ENCODE results near the gene NEDD4L. TPM values are rescaled to one million over a fixed set of nuclear protein-coding genes. Genes with fewer than 3 reads are reported as not detected.

Gene NEDD4L
- total RNA-seq, 1 donor from 2014 or later: 15.6 TPM

- Histone ChIP-seq H3K4me1 (no peaks in the 10 kb centered on the region), H3K36me3 (no peaks in the 10 kb centered on the region), H3K9me3 (no peaks in the 10 kb centered on the region), H3K27ac (no peak overlapping the region), H3K4me3 (no peak overlapping the region), H3K27me3 (no peaks in the 10 kb centered on the region)
- intact Hi-C loops (cut with DNase I): no loop called here
- DNase-seq (ENCODE audit: low spot score in 2 of 2): no peak
- TF ChIP-seq, protein P1, sequence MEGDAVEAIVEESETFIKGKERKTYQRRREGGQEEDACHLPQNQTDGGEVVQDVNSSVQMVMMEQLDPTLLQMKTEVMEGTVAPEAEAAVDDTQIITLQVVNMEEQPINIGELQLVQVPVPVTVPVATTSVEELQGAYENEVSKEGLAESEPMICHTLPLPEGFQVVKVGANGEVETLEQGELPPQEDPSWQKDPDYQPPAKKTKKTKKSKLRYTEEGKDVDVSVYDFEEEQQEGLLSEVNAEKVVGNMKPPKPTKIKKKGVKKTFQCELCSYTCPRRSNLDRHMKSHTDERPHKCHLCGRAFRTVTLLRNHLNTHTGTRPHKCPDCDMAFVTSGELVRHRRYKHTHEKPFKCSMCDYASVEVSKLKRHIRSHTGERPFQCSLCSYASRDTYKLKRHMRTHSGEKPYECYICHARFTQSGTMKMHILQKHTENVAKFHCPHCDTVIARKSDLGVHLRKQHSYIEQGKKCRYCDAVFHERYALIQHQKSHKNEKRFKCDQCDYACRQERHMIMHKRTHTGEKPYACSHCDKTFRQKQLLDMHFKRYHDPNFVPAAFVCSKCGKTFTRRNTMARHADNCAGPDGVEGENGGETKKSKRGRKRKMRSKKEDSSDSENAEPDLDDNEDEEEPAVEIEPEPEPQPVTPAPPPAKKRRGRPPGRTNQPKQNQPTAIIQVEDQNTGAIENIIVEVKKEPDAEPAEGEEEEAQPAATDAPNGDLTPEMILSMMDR (IDR thresholded peaks at IDR 0.05): no peak
Measured at GRCh38 chr18:58254873-58255511, 211.0 kb downstream of the NEDD4L start.

DNA sequence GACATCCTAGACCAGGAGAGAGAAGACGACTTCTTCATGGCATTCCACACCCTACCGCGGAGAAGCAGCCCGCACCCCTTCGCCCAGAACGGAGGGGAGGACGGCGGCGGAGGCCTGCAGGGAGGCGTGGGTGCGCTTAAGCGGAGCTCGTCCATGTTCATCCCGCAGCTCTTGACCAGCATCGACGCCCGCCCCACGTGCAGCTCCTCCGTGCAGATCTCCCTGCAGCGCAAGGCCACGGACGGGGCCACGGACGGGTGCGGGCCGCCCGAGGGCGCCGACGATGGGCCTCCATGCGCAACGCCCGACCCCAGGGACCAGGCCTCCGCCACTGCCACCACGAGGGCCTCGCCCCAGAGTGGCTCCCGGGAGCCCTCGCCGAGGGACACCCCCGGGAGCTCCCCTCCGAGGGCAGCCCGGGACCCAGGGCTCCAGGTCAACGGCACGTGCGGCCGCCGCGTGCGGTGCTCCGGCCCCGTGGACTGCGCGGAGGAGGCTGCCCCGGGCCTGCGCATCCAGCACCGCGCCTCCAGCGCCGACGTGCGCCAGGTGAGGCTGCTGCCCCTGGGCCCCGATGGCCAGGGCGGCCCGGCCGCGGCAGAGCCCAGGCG lies 211.8 kb downstream of the NEDD4L start:
- no peak for DNase-seq (ENCODE audit: low spot score in 2 of 2)
- intact Hi-C loops (cut with DNase I): no loop called here
- Histone ChIP-seq H3K4me3 (no peak overlapping the region), H3K27ac (no peak overlapping the region), H3K4me1 (no peaks in the 10 kb centered on the region), H3K36me3 (no peaks in the 10 kb centered on the region), H3K27me3 (no peaks in the 10 kb centered on the region), H3K9me3 (no peaks in the 10 kb centered on the region)
- TF ChIP-seq, protein P1 (IDR thresholded peaks at IDR 0.05): no peak

DNA sequence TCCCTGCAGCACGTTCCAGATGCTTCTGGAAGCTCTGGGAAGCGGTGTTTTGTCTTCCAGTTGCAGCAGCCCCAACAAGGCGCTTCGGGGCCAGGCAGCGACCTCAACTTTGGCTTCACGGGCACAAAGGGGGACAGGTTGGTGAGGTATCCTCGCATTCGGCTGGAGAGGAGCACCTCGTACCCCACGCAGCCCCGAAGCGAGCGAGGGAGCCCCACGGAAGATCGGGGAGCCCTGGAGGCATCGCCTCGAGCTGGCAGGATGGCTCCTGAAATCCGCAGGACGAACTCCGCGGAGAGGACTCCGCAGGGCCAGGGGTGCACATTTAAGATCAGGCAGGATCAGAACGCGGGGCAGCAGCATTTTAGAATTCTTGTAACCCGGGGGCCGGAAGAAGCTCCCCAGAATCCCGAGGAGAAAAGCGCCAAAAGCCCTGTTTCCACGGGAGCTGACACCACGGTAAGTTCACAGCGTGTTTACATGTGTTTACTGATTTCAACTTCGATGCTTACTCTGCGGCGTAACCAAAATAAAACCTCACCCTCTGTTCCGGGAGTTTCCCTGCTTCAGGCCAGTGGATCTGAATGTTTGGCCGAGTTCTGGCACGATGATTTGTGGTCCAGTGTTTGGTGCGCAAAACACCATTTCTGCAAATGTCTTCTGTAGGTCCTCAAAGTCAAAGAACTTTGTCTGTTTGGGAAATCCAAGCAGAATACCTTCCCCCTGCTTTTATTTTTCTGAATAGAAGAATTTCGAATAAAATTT lies 212.5 kb downstream of the NEDD4L start:
- Histone ChIP-seq H3K4me1 (no peaks in the 10 kb centered on the region), H3K9me3 (no peaks in the 10 kb centered on the region), H3K36me3 (no peaks in the 10 kb centered on the region), H3K27ac (no peak overlapping the region), H3K27me3 (no peaks in the 10 kb centered on the region), H3K4me3 (no peak overlapping the region)
- TF ChIP-seq, protein P1 (IDR thresholded peaks at IDR 0.05): no peak
- intact Hi-C loops (cut with DNase I): no loop called here
- DNase-seq (ENCODE audit: low spot score in 2 of 2): no peak

GRCh38 chr18:58257461-58257860 lies 213.4 kb downstream of the NEDD4L start:
- Histone ChIP-seq H3K4me3 (no peak overlapping the region), H3K27ac (no peak overlapping the region), H3K36me3 (no peaks in the 10 kb centered on the region), H3K27me3 (no peaks in the 10 kb centered on the region), H3K9me3 (no peaks in the 10 kb centered on the region), H3K4me1 (no peaks in the 10 kb centered on the region)
- DNase-seq (ENCODE audit: low spot score in 2 of 2): no peak
- TF ChIP-seq, protein P1 (IDR thresholded peaks at IDR 0.05): no peak
- intact Hi-C loops (cut with DNase I): no loop called here

GRCh38 chr18:58258692-58259342 lies 214.8 kb downstream of the NEDD4L start:
- TF ChIP-seq, protein P1 (IDR thresholded peaks at IDR 0.05): no peak
- no peak for DNase-seq (ENCODE audit: low spot score in 2 of 2)

More at GRCh38 chr18:58258692-58259342, 214.8 kb downstream of the NEDD4L start:
- H3K4me1 ChIP-seq: no peaks in the 10 kb centered on the region
- no peak overlapping the region for H3K27ac ChIP-seq
- no peak overlapping the region for H3K4me3 ChIP-seq
- no peaks in the 10 kb centered on the region for H3K36me3 ChIP-seq
- intact Hi-C loops (cut with DNase I): no loop called here
- no peaks in the 10 kb centered on the region for H3K9me3 ChIP-seq
- no peaks in the 10 kb centered on the region for H3K27me3 ChIP-seq

Data from ascending aorta (tissue), 2 donors.